Smooth muscle cell (in vitro differentiated cells): ENCODE measurements around the gene SLC4A2. TPM values are rescaled to one million over a fixed set of nuclear protein-coding genes. Genes with fewer than 3 reads are reported as not detected.

Experiments
- DNase-seq: peaks from one replicate; lab custom pipeline; 2025; ENCODE audit not compliant: unreplicated experiment; lab: John Stamatoyannopoulos, UW
- H2AFZ ChIP-seq: fragments of 200-600 bp; sonication (generic); 2 replicates; pipeline ENCODE4 v1.6.0; 2016; ENCODE audit warnings: antibody characterized with exemption, low read depth, mild to moderate bottlenecking
- H3F3A ChIP-seq: fragments of 200-600 bp; sonication (generic); 2 replicates; pipeline ENCODE4 v1.6.0; 2017; ENCODE audit warnings: antibody characterized with exemption, low read depth
- H3K27ac ChIP-seq: fragments of 200-600 bp; sonication (generic); 2 replicates; pipeline ENCODE4 v1.5.1; 2016; ENCODE audit warnings: low read depth, mild to moderate bottlenecking
- H3K27me3 ChIP-seq: fragments of 200-600 bp; sonication (generic); 2 replicates; pipeline ENCODE4 v1.6.1; 2016; ENCODE audit warnings: low read depth, mild to moderate bottlenecking
- H3K36me3 ChIP-seq: fragments of 200-600 bp; sonication (generic); 2 replicates; pipeline ENCODE4 v1.5.1; 2016; ENCODE audit warnings: low read depth
- H3K4me1 ChIP-seq: fragments of 200-600 bp; sonication (generic); 2 replicates; pipeline ENCODE4 v1.5.1; 2016; ENCODE audit warnings: low read depth
- H3K4me2 ChIP-seq: fragments of 200-600 bp; sonication (generic); 2 replicates; pipeline ENCODE4 v1.6.0; 2016; ENCODE audit warnings: mild to moderate bottlenecking
- H3K4me3 ChIP-seq: fragments of 200-600 bp; sonication (generic); 2 replicates; pipeline ENCODE4 v1.5.1; 2016; ENCODE audit warnings: mild to moderate bottlenecking
- H3K79me2 ChIP-seq: fragments of 200-600 bp; sonication (generic); 2 replicates; pipeline ENCODE4 v1.6.0; 2016; ENCODE audit warnings: low read depth, mild to moderate bottlenecking
- H3K9ac ChIP-seq: fragments of 200-600 bp; sonication (generic); 2 replicates; pipeline ENCODE4 v1.6.0; 2016; ENCODE audit warnings: low read depth
- H3K9me3 ChIP-seq: fragments of 200-600 bp; sonication (generic); replicated peaks from 2 replicates; pipeline ENCODE4 v1.5.1; 2016; ENCODE audit warnings: low read depth
- H4K20me1 ChIP-seq: fragments of 200-600 bp; sonication (generic); 2 replicates; pipeline ENCODE4 v1.6.0; 2016; ENCODE audit warnings: low read depth
- WGBS: methylation state at CpG from one replicate; pipeline ENCODE4 v1.1.7; 2016; ENCODE audit warnings: low lambda C conversion rate; 5-methylcytosine and 5-hydroxymethylcytosine counted together
- polyA plus RNA-seq: library from polyadenylated mRNA; unstranded; fragments of >200 nt; fragmentation: Nextera tagmentation; extraction: Ambion mirVana; gene quantifications from 2 replicates; pipeline ENCODE4 v1.2.1, GENCODE V29; 2016
- total RNA-seq: library from RNA; depleted of rRNA; stranded (reverse); fragments of >200 nt; gene quantifications from 2 replicates; pipeline ENCODE4 v1.2.3, GENCODE V29; 2014
- TF ChIP-seq, protein P1 (sequence below): fragments of 200-600 bp; sonication (generic); IDR thresholded peaks from 2 replicates; pipeline ENCODE4 v1.5.1; 2017; ENCODE audit warnings: borderline replicate concordance, mild to moderate bottlenecking, antibody characterized with exemption; ENCODE audit not compliant: insufficient read depth, poor library complexity, severe bottlenecking

Gene SLC4A2
- total and polyA plus RNA-seq, 2 experiments from 2014 or later = 89.3 to 96.4 TPM

- no peaks in the 10 kb centered on the region for H4K20me1 ChIP-seq
- no peak overlapping the region for H3K27ac ChIP-seq
- H3K79me2 ChIP-seq = peaks cover 12% of the 10 kb centered on the region
- H3K4me2 ChIP-seq = no peak overlapping the region
- H3K27me3 ChIP-seq = no peaks in the 10 kb centered on the region
- no peak overlapping the region for H2AFZ ChIP-seq
- H3K9me3 ChIP-seq = no peaks in the 10 kb centered on the region
- TF ChIP-seq, protein P1, sequence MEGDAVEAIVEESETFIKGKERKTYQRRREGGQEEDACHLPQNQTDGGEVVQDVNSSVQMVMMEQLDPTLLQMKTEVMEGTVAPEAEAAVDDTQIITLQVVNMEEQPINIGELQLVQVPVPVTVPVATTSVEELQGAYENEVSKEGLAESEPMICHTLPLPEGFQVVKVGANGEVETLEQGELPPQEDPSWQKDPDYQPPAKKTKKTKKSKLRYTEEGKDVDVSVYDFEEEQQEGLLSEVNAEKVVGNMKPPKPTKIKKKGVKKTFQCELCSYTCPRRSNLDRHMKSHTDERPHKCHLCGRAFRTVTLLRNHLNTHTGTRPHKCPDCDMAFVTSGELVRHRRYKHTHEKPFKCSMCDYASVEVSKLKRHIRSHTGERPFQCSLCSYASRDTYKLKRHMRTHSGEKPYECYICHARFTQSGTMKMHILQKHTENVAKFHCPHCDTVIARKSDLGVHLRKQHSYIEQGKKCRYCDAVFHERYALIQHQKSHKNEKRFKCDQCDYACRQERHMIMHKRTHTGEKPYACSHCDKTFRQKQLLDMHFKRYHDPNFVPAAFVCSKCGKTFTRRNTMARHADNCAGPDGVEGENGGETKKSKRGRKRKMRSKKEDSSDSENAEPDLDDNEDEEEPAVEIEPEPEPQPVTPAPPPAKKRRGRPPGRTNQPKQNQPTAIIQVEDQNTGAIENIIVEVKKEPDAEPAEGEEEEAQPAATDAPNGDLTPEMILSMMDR = no peak
- no peaks in the 10 kb centered on the region for H3K36me3 ChIP-seq
- 86% methylated on average over 21 of the region's 21 CpGs for WGBS
- H3F3A ChIP-seq = peaks cover 18% of the 10 kb centered on the region
- peaks cover 2% of the 10 kb centered on the region for H3K4me1 ChIP-seq
- DNase-seq = no peak
- H3K4me3 ChIP-seq = no peak overlapping the region
- H3K9ac ChIP-seq = no peak overlapping the region
Measured at GRCh38 chr7:151035026-151035717, 24.2 kb upstream of the SLC4A2 start.

GRCh38 chr7:151035902-151036301 lies 23.5 kb upstream of the SLC4A2 start:
- Histone ChIP-seq H3K9ac (no peak overlapping the region), H3K79me2 (peaks cover 9% of the 10 kb centered on the region), H3K27ac (no peak overlapping the region), H3K36me3 (no peaks in the 10 kb centered on the region), H3K4me2 (no peak overlapping the region), H3K4me3 (no peak overlapping the region), H2AFZ (no peak overlapping the region), H3K27me3 (no peaks in the 10 kb centered on the region), H3F3A (peaks cover 21% of the 10 kb centered on the region), H3K4me1 (peaks cover 4% of the 10 kb centered on the region), H3K9me3 (no peaks in the 10 kb centered on the region), H4K20me1 (no peaks in the 10 kb centered on the region)
- 99% methylated on average over 17 of the region's 17 CpGs for WGBS
- DNase-seq = no peak
- TF ChIP-seq, protein P1 = no peak

GRCh38 chr7:151038951-151039849 lies 20.2 kb upstream of the SLC4A2 start:
- Histone ChIP-seq H4K20me1 (no peaks in the 10 kb centered on the region), H2AFZ (no peak overlapping the region), H3K4me1 (peaks cover 4% of the 10 kb centered on the region), H3K36me3 (no peaks in the 10 kb centered on the region), H3K79me2 (no peaks in the 10 kb centered on the region), H3K9ac (peak overlapping the region; percentile 78), H3K9me3 (no peaks in the 10 kb centered on the region), H3K27ac (peak overlapping the region; percentile 98), H3K4me2 (peak overlapping the region; percentile 69), H3K27me3 (no peaks in the 10 kb centered on the region), H3F3A (peaks cover 21% of the 10 kb centered on the region), H3K4me3 (no peak overlapping the region)
- DNase-seq = peak; percentile 69
- 16% methylated on average over 12 of the region's 12 CpGs for WGBS
- TF ChIP-seq, protein P1 = no peak
